ENCODE data around the gene FCHSD2.

The FCHSD2 gene

DNA sequence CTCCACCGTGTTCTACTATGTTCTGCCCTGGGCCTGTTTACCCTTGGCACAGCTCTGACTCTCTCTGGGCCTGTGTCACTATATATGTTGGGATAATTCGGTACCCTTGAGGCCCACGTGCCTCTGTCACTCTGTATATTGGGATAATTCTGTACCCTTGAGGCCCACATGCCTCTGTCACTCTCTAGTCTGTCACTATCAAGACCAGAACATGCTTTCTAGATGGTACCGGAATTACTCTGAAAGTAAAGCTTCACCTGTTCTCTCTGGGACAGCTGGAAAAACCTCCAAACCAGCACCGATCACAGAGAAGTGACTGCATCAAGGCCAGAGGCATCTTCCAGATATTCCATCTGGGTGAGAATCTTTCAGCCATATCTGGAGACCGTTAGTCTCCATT lies 9.3 kb upstream of the FCHSD2 start:
- TF ChIP-seq, protein P1, sequence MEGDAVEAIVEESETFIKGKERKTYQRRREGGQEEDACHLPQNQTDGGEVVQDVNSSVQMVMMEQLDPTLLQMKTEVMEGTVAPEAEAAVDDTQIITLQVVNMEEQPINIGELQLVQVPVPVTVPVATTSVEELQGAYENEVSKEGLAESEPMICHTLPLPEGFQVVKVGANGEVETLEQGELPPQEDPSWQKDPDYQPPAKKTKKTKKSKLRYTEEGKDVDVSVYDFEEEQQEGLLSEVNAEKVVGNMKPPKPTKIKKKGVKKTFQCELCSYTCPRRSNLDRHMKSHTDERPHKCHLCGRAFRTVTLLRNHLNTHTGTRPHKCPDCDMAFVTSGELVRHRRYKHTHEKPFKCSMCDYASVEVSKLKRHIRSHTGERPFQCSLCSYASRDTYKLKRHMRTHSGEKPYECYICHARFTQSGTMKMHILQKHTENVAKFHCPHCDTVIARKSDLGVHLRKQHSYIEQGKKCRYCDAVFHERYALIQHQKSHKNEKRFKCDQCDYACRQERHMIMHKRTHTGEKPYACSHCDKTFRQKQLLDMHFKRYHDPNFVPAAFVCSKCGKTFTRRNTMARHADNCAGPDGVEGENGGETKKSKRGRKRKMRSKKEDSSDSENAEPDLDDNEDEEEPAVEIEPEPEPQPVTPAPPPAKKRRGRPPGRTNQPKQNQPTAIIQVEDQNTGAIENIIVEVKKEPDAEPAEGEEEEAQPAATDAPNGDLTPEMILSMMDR (IDR thresholded peaks at IDR 0.05; ENCODE audit: low read depth, low read length) = no peak
- Histone ChIP-seq H3K4me3 (ENCODE audit: low read depth, low read length) (no peak overlapping the region), H3K4me1 (no peaks in the 10 kb centered on the region)

DNA sequence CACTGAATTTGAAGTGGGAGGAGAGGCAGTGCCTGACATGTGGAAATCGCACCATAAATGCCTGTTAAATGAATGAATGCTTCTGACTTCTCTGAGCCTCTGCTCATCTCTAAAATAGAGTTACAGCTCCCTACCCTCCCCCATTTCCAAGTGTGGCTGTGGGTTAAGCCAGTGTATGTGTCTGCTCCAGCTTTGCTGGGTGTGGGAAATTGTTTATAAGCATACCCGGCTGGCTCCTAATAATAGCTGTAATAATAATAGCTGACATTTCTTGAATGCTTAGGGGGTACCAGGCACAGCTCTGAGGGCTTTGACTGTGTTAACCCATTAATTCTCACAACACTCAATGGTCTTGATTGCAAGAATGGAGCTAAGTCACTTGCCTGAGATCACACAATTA lies 7.0 kb upstream of the FCHSD2 start:
- no peaks in the 10 kb centered on the region for H3K27me3 ChIP-seq
- H3K4me3 ChIP-seq (ENCODE audit: low read depth, low read length) = no peak overlapping the region
- no peaks in the 10 kb centered on the region for H3K36me3 ChIP-seq
- TF ChIP-seq, protein P1 (IDR thresholded peaks at IDR 0.05; ENCODE audit: low read depth, low read length) = no peak
- H3K4me1 ChIP-seq = no peaks in the 10 kb centered on the region; the same call in 1 of the 2 replicates
- DNase-seq = no peak
- no peaks in the 10 kb centered on the region for H3K9me3 ChIP-seq

More for the DNA sequence above, 9.3 kb upstream of the FCHSD2 start:
- DNase-seq = no peak
- H3K9me3 ChIP-seq = no peaks in the 10 kb centered on the region
- H3K27me3 ChIP-seq = no peaks in the 10 kb centered on the region
- no peaks in the 10 kb centered on the region for H3K36me3 ChIP-seq

DNA sequence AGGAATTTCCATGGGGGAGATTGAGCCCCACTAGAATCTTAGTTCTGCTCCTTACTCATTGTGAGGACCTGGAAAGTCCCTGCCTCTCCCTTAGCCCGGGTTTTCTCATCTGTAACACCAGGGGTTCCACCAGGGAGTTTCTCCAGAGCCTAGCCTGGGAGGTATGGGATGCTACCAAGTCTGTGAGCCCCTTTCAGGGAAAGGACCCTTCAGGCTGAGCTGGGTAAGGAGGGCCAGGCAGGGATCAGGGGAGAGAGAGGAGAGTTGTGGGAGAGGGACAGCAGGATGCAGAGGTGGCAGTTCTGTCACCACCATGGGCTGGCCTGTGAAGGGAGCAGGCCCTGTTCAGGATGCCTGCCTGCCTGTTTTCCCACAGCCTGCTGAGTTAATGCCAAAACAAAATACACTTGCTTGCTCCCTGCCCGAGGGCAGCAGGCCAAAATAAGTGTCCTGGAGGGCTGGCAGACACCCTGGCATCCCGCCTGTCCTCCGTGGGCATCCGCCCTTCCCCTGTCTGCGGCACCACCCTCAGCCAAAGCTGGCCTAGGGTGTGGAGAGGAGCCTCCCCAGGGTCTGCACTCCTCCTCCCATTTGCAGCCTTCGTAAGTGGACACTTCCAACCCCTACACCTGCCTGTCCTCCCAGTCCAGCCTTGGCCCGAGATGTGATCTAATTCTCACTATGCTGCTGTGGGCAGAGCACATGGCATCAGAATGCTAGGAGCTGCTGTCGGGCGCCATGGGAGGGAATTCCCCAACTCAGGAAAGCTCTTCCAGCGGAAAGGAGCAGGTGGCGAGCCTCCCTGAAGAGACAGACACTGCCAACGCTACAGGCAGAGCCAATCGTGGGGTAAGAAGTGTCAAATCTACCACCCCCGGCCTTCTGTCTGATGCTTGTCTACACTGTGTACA lies 5.9 kb upstream of the FCHSD2 start:
- Histone ChIP-seq H3K4me1 (peaks cover 5% of the 10 kb centered on the region; the same call in 1 of the 2 replicates), H3K36me3 (no peaks in the 10 kb centered on the region), H3K27me3 (no peaks in the 10 kb centered on the region), H3K4me3 (ENCODE audit: low read depth, low read length) (no peak overlapping the region), H3K9me3 (no peaks in the 10 kb centered on the region)
- TF ChIP-seq, protein P1 (IDR thresholded peaks at IDR 0.05; ENCODE audit: low read depth, low read length) = no peak
- no peak for DNase-seq

DNA sequence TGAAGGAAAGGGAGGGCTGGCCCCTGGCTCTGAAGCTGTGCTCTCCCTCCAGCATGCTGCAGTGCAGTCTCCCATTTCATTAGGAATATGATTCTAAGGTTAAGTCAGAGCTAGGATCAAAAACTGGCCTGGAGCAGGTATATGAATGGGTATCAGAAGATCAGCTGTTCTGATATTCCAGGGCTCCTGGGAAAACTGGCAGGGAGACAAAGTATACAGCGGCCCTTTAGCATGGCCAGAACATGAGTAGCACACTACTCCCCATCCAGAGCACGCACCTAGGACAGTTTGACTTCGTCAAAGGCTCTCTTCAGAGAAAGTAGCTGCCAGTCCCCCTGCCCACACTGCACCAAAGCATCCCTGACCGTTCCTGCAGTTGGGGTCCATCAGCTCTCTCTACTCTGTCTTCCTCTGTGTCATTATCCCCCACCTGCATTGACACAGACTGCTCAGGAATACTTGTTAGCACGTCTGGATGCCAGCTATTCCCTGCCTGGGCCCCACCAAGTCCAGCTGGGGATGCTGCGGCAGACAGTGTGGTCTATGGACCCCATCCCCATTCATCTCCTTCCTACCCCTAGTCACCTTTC lies 4.0 kb upstream of the FCHSD2 start:
- TF ChIP-seq, protein P1 (IDR thresholded peaks at IDR 0.05; ENCODE audit: low read depth, low read length) = no peak
- Histone ChIP-seq H3K4me1 (peaks cover 5% of the 10 kb centered on the region; the same call in 1 of the 2 replicates), H3K27me3 (no peaks in the 10 kb centered on the region), H3K36me3 (no peaks in the 10 kb centered on the region), H3K9me3 (no peaks in the 10 kb centered on the region), H3K4me3 (ENCODE audit: low read depth, low read length) (no peak overlapping the region)
- no peak for DNase-seq

DNA sequence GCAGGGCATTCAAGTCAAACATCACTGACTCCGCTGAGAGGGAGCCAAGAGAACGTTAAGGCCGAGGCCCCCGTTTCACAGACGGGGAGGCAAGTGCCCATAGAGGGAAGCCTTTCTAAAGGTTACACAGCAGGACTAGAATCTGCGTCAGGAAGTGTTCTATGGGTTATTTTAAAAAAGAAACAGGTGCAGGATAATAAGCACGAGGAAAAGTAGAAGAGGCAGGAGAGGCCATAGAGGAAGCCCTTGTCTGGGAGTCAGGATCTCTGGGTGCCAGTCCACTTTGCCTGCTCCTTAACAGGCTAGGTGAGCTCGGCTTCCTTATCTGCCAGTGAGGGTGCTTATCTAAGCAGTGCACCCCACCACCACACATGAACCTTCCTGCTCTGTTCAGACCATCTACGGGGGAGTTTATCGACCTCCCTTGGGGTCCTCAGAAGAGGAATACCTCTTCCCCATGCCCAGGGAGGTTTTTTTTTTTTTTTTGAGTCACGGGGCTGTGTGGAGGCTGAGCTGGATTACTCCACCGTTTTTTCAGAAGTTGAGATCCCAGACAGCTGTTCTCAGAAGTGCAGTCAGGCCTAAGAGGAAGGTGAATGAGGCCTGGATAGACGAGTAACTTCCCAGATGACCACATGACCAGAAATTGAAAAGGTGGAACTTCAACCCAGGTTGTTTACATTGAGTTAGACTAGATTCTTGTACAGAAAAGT lies 1.2 kb upstream of the FCHSD2 start:
- TF ChIP-seq, protein P1 (IDR thresholded peaks at IDR 0.05; ENCODE audit: low read depth, low read length) = no peak
- peaks cover 5% of the 10 kb centered on the region; the same call in 1 of the 2 replicates for H3K4me1 ChIP-seq
- no peak for DNase-seq
- H3K4me3 ChIP-seq (ENCODE audit: low read depth, low read length) = peak overlapping the region; percentile 90
- H3K27me3 ChIP-seq = no peaks in the 10 kb centered on the region
- H3K9me3 ChIP-seq = no peaks in the 10 kb centered on the region
- H3K36me3 ChIP-seq = no peaks in the 10 kb centered on the region; the same call in 1 of the 2 replicates
